Spleen (tissue), 7 donors: ENCODE measurements around the gene MLNR.
A peak's percentile ranks its signal among the peaks of the same experiment; 100 is the strongest.

Experiments
- CTCF ChIP-seq, 11 experiments: fragments of 200-600 bp in 7 of 11; fragments of 450-650 bp in 4 of 11; sonication (generic) in 4 of 11; IDR thresholded peaks in 8 of 11; conservative IDR thresholded peaks in 3 of 11; 1 replicate in 7 of 11; 2 replicates in 4 of 11; pipeline versions ENCODE4 v1.4.0 to v1.8.0; 2016 to 2021; ENCODE audit warnings: antibody characterized with exemption in 11 of 11, inconsistent platforms in 4 of 11, mild to moderate bottlenecking in 1 of 11
- POLR2A ChIP-seq, 3 donors: fragments of 450-650 bp; IDR thresholded peaks; one replicate each; pipeline ENCODE4 v1.5.1; 2017; ENCODE audit warnings: antibody characterized with exemption in 3 of 3, mild to moderate bottlenecking in 1 of 3
- POLR2AphosphoS5 ChIP-seq, 3 donors: sonication (generic); formaldehyde crosslinking; IDR thresholded peaks; one replicate each; pipeline ENCODE4 v1.5.1; 2017; ENCODE audit warnings: antibody characterized with exemption in 3 of 3
- donor health status: DM: no; HTN: no; CAD: no; lungs with moderate emphysema.
- donor health status: DM: no; HTN: no; CAD: no.
- donor health status: DM: no; HTN: no; CAD: no.

- TF ChIP-seq POLR2A (IDR thresholded peaks at IDR 0.05) (peak; percentile 56 to 86 (median 73)), CTCF (IDR thresholded peaks at IDR 0.05 in 8 of 11, conservative IDR thresholded peaks at IDR 0.05 in 3 of 11) (peak in 2 of 11 experiments; percentile 17 to 27), POLR2AphosphoS5 (IDR thresholded peaks at IDR 0.05) (peak; percentile 98)
These were observed 27.8 kb downstream of the MLNR start, which contains the start of gene CDADC1 for GRCh38 chr13:49247643-49248621.
